Gastrocnemius medialis (tissue), 4 donors: ENCODE results near the gene C2orf69. TPM values are rescaled to one million over a fixed set of nuclear protein-coding genes. Genes with fewer than 3 reads are reported as not detected.
A peak's percentile ranks its signal among the peaks of the same experiment; 100 is the strongest.

Experiments
- ATAC-seq, 2 donors: fragments of 150-250 bp; one replicate each; pipeline ENCODE4 v1.9.1; 2016
- DNase-seq, 2 donors: peaks; one replicate each; pipeline ENCODE4 v3.0.0-alpha.2; 2019
- H3K27ac ChIP-seq, 4 donors: fragments of 200-600 bp; sonication (generic); 1 replicate in 1 of 4; 2 replicates in 3 of 4; pipeline ENCODE4 v1.5.1; 2016 to 2018; ENCODE audit warnings: mild to moderate bottlenecking in 2 of 4, moderate library complexity in 1 of 4
- H3K27me3 ChIP-seq, 3 donors: fragments of 200-600 bp; sonication (generic) in 2 of 3; 1 replicate in 1 of 3; 2 replicates in 2 of 3; pipeline versions ENCODE4 v1.5.1 to v1.6.0; 2016 to 2019; ENCODE audit warnings: mild to moderate bottlenecking in 1 of 3, moderate library complexity in 1 of 3
- H3K36me3 ChIP-seq, 2 donors: fragments of 200-600 bp; sonication (generic) in 1 of 2; one replicate each; pipeline ENCODE4 v1.5.1; 2017 to 2018
- H3K4me1 ChIP-seq, 2 donors: fragments of 200-600 bp; sonication (generic) in 1 of 2; one replicate each; pipeline ENCODE4 v1.5.1; 2016 to 2017; ENCODE audit warnings: mild to moderate bottlenecking in 2 of 2
- H3K4me3 ChIP-seq, 4 donors: fragments of 200-600 bp; sonication (generic) in 3 of 4; 1 replicate in 1 of 4; 2 replicates in 3 of 4; pipeline ENCODE4 v1.5.1; 2016 to 2019; ENCODE audit warnings: mild to moderate bottlenecking in 2 of 4
- H3K9me3 ChIP-seq, 3 donors: fragments of 200-600 bp; sonication (generic) in 2 of 3; 1 replicate in 1 of 3; 2 replicates in 2 of 3; pipeline ENCODE4 v1.5.1; 2016 to 2019
- CTCF ChIP-seq, 5 experiments: fragments of 450-650 bp in 3 of 5; fragments of 200-600 bp in 2 of 5; sonication (generic) in 2 of 5; IDR thresholded peaks in 4 of 5; conservative IDR thresholded peaks in 1 of 5; 1 replicate in 4 of 5; 2 replicates in 1 of 5; pipeline ENCODE4 v1.5.1; 2016 to 2019; ENCODE audit warnings: antibody characterized with exemption in 5 of 5, mild to moderate bottlenecking in 3 of 5, moderate library complexity in 3 of 5
- POLR2A ChIP-seq, 2 donors: fragments of 450-650 bp; IDR thresholded peaks; one replicate each; pipeline ENCODE4 v1.6.1; 2017; ENCODE audit warnings: antibody characterized with exemption in 2 of 2, mild to moderate bottlenecking in 2 of 2, moderate library complexity in 2 of 2
- in situ Hi-C, 4 donors: fragments of 200-750 bp; cut with MboI; loops; one replicate each; pipeline versions ENCODE4 v1.15.0 to v1.8.0; 2017; ENCODE audit warnings: low sequenced_read_pairs in 4 of 4
- intact Hi-C: fragments of 100-400 bp; cut with DNase I; formaldehyde crosslinking; loops from one replicate; pipeline ENCODE4 v1.15.1; 2023; ENCODE audit warnings: low total_unique reads
- total RNA-seq, 4 donors: library from RNA; depleted of rRNA; stranded (reverse); fragments of >200 nt; gene quantifications; one replicate each; pipeline versions ENCODE4 v1.1.0 to v1.2.3, GENCODE V29; 2016

Gene C2orf69
- total RNA-seq, 4 donors from 2014 or later, result 5.5 to 11.4 (median 9.3) TPM

- H3K36me3 ChIP-seq, result no peaks in the 10 kb centered on the region
- peaks cover 0 to 2% (median 0%) of the 10 kb centered on the region in 3 donors for H3K9me3 ChIP-seq
- intact Hi-C loops (loop anchor here (10.0 kb wide), 1 partner anchor 164 kb away; no protein-coding TSS in a partner anchor), in situ Hi-C loops (no loop called here)
- no peak for ATAC-seq
- peak overlapping the region; percentile 42 to 67 (median 61) for H3K27ac ChIP-seq
- DNase-seq, result no peak
- H3K4me3 ChIP-seq, result peak overlapping the region in 2 of 4 donors; percentile 4 to 15
- H3K4me1 ChIP-seq, result peaks cover 0 to 5% of the 10 kb centered on the region in 2 donors
- no peaks in the 10 kb centered on the region for H3K27me3 ChIP-seq
- no peak for TF ChIP-seq POLR2A (IDR thresholded peaks at IDR 0.05)
- no peak for TF ChIP-seq CTCF (IDR thresholded peaks at IDR 0.05 in 4 of 5, conservative IDR thresholded peaks at IDR 0.05 in 1 of 5)
Measured at GRCh38 chr2:199869227-199869541, 41.9 kb upstream of the C2orf69 start.

- DNase-seq, result no peak
- H3K27ac ChIP-seq, result peak overlapping the region; percentile 8 to 67 (median 61)
- intact Hi-C loops, result loop anchor here (10.0 kb wide), 1 partner anchor 165 kb away; no protein-coding TSS in a partner anchor
- H3K27me3 ChIP-seq, result no peaks in the 10 kb centered on the region
- TF ChIP-seq POLR2A (IDR thresholded peaks at IDR 0.05) (no peak), CTCF (IDR thresholded peaks at IDR 0.05 in 4 of 5, conservative IDR thresholded peaks at IDR 0.05 in 1 of 5) (no peak)
- no peaks in the 10 kb centered on the region for H3K36me3 ChIP-seq
- H3K4me1 ChIP-seq, result peaks cover 0 to 5% of the 10 kb centered on the region in 2 donors
- in situ Hi-C loops, result no loop called here
- H3K9me3 ChIP-seq, result peaks cover 0 to 3% (median 0%) of the 10 kb centered on the region in 3 donors
- H3K4me3 ChIP-seq, result no peak overlapping the region
- no peak for ATAC-seq
Measured at GRCh38 chr2:199869653-199870052, 41.4 kb upstream of the C2orf69 start.

GRCh38 chr2:199870581-199870980 lies 40.5 kb upstream of the C2orf69 start:
- Histone ChIP-seq H3K27me3 (no peaks in the 10 kb centered on the region), H3K27ac (no peak overlapping the region), H3K9me3 (peaks cover 0 to 3% (median 0%) of the 10 kb centered on the region in 3 donors), H3K36me3 (no peaks in the 10 kb centered on the region), H3K4me1 (peaks cover 0 to 5% of the 10 kb centered on the region in 2 donors), H3K4me3 (no peak overlapping the region)
- intact Hi-C loops (no loop called here), in situ Hi-C loops (no loop called here)
- DNase-seq (no peak), ATAC-seq (no peak)
- TF ChIP-seq POLR2A (IDR thresholded peaks at IDR 0.05) (no peak), CTCF (IDR thresholded peaks at IDR 0.05 in 4 of 5, conservative IDR thresholded peaks at IDR 0.05 in 1 of 5) (no peak)

GRCh38 chr2:199874209-199874608 lies 36.9 kb upstream of the C2orf69 start:
- in situ Hi-C loops (no loop called here), intact Hi-C loops (no loop called here)
- TF ChIP-seq CTCF (IDR thresholded peaks at IDR 0.05 in 4 of 5, conservative IDR thresholded peaks at IDR 0.05 in 1 of 5) (no peak), POLR2A (IDR thresholded peaks at IDR 0.05) (no peak)
- H3K36me3 ChIP-seq, result no peaks in the 10 kb centered on the region
- no peak overlapping the region for H3K4me3 ChIP-seq
- no peak overlapping the region for H3K27ac ChIP-seq
- H3K27me3 ChIP-seq, result no peaks in the 10 kb centered on the region
- peaks cover 0 to 3% (median 0%) of the 10 kb centered on the region in 3 donors for H3K9me3 ChIP-seq
- H3K4me1 ChIP-seq, result no peaks in the 10 kb centered on the region
- DNase-seq (no peak), ATAC-seq (no peak)

- no peaks in the 10 kb centered on the region for H3K4me1 ChIP-seq
- DNase-seq, result no peak
- no peaks in the 10 kb centered on the region for H3K36me3 ChIP-seq
- no peaks in the 10 kb centered on the region for H3K27me3 ChIP-seq
- no peak overlapping the region for H3K27ac ChIP-seq
- no peak overlapping the region for H3K4me3 ChIP-seq
- no peak for TF ChIP-seq CTCF (IDR thresholded peaks at IDR 0.05 in 4 of 5, conservative IDR thresholded peaks at IDR 0.05 in 1 of 5)
- TF ChIP-seq POLR2A (IDR thresholded peaks at IDR 0.05), result no peak
- peaks cover 0 to 3% (median 0%) of the 10 kb centered on the region in 3 donors for H3K9me3 ChIP-seq
- in situ Hi-C loops, result no loop called here
- intact Hi-C loops, result no loop called here
- no peak for ATAC-seq
Measured at GRCh38 chr2:199875400-199875799, 35.7 kb upstream of the C2orf69 start.
